Measurements from ENCODE around the gene FLT3.

DNA sequence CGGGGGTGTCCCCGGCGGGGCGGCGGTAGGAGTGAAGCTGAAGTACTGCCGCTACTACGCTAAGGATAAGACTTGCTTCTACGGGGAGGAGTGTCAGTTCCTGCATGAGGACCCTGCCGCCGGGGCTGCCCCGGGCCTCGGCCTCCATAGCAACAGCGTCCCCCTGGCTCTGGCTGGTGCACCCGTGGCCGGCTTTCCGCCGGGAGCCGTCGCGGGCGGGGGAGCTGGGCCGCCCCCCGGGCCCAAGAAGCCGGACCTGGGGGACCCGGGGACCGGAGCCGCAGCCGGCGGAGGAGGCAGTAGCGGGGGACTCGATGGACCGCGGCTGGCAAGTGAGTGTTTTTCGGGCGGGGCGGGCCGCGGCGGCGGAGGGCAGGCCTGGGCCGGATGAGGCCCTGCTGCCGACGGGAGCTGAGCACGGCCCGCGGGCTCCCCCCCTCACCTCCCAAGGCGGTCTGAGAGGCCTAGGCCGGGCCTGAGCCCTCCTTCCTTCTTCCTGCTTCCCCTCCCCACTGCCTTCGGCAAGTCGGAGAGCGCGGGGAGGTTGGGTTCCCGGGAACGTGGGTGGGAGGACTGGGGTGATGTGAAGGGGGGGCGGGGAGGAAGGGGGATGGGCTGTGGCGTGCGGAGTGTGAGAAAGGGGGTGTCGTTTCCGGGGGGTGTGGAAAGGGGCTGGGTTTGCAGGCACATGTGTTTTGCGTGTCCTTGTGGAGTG is 38.5 kb upstream of the FLT3 start:
- no peak for TF ChIP-seq CTCF (IDR thresholded peaks at IDR 0.05; ENCODE audit: low read length)
- no peak for TF ChIP-seq EZH2 (optimal IDR thresholded peaks at IDR 0.05; ENCODE audit: low read depth, low read length)
- no peak for TF ChIP-seq EZH2phosphoT487 (IDR thresholded peaks at IDR 0.05; ENCODE audit: low read length)
